NCI-H526 (cell line): ENCODE data around the gene GOLGA6L10.
"Not testable (repeated sequence)": the region's sequence is repeated elsewhere in the genome, so short reads cannot be mapped to it uniquely, and the experiment has no call there.

Experiments used
- DNase-seq, 2 experiments: peaks; one replicate each; lab custom pipeline; 2025; lab: John Stamatoyannopoulos, UW

GOLGA6L10 gene

DNA sequence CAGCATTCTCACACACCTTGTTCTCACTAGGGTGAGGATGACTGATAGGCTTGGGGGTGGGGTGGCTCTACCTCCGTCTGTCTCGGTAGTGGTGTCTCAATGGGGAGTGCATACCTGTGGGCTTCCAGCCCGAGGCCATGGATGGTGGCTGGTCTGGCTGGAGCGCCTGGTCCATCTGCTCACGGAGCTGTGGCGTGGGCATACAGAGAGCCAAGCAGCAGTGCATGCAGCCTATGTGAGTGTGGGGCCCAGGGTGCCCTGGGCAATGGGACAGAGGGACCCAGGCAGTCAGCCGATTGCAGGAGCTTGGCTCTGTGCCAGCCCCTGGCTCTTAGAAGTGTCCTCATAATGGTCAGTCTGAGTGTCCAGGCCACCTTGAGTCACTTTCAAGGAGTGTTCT is 31.8 kb downstream of the GOLGA6L10 start:
- not testable (repeated sequence) for DNase-seq

GRCh38 chr15:82317091-82317489 is 32.2 kb downstream of the GOLGA6L10 start:
- no peak for DNase-seq

- DNase-seq = not testable (repeated sequence)
These were observed 32.8 kb downstream of the GOLGA6L10 start for GRCh38 chr15:82316247-82317090.

- DNase-seq = no peak
These were observed 33.6 kb downstream of the GOLGA6L10 start for GRCh38 chr15:82315519-82316246.

GRCh38 chr15:82314769-82315518 is 34.3 kb downstream of the GOLGA6L10 start:
- DNase-seq = no peak

DNA sequence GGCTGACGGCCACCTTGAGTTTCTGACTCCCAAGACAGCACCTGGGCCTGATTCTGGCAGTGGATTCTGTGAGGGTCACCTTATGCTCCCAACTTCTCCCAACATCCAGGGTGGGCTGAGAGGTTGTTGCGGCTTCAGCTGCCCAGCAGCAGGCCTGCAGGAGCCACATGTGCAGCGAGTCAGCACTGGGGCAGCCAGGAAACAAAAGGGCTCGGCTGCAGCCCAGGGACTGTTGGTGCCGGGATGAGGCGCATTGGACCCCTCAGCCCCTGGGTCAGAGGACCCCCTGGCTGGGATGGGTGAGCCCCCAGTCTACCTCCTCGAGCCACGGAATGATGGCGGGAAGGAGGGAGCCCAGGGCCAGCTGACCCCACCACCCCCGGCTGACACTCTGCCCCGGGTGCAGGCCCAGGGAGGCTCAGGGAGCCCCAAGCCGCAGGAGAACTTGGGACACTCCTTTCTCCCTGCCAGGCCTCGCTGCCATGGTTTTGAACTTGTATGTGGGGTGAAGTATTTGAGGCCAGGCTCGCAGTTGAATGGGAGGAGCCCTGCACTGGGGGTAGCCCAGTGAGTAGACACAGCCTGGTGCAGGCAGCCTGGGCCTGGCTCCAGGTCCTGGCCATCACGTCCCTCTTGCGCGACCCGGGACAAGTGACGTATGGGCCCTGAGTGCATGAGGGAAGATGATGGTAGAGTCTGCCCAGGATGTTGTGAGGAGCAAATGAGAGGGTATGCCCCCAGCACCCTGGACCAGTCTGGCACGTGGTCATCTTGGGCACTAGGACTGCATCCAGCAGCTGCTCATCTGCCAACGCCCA is 35.1 kb downstream of the GOLGA6L10 start:
- DNase-seq = not testable (repeated sequence)

DNA sequence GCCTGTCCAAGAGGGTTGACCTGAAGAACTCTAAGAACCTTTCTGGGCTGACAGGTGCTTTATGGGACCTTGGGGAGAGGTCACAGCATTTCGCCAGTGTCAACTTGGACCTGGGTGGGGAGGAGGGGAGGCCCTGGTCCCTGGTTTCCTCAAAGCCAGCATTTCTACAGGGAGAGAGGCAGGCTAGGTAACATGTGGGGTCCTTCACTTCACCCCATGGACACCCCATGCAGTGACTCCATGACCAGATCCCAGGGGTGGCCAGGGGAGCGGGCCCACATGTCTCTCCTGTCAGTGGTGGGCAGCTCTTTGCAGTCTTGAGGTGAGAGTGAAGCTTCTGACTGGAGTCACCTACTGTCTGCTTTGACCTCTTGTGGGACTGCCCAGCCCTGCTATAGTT is 35.8 kb downstream of the GOLGA6L10 start:
- no peak for DNase-seq

- DNase-seq = no peak
These were observed 36.5 kb downstream of the GOLGA6L10 start for GRCh38 chr15:82312586-82313349.

DNA sequence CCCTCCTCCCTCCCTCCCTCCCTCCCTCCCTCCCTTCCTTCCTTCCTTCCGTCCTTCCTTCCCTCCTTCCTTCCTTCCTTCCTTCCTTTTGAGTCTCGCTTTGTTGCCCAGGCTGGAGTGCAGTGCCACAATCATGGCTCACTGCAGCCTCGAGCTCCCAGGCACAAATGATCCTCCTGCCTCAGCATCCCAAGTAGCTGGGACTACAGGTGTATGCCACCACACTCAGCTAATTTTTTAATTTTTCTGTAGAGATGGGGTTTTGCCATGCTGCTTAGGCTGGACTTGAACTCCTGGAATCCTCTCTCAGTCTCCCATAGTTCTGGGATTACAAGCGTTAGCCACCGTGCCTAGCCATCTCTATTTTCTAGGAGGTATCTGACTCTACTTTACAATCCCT is 38.0 kb downstream of the GOLGA6L10 start:
- DNase-seq = not testable (repeated sequence)

DNA sequence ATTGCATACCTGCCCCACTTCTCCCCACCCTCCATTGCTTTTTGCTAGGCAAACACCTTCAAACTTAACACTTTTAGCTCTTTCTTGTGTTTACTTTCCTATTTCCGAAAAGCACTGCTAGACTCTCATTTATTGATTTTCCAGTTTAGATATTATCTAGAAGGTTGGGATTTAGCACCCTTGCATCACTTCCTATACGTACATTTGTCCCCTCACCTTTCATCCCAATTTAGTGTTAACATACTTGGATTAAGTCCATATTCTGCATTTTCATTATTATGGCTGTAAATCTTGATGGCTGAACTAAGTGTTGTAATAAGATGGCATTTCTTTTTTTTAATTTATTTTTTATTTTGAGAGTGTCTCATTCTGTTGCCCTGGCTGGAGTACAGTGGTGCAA is 39.5 kb downstream of the GOLGA6L10 start:
- DNase-seq = no peak

DNA sequence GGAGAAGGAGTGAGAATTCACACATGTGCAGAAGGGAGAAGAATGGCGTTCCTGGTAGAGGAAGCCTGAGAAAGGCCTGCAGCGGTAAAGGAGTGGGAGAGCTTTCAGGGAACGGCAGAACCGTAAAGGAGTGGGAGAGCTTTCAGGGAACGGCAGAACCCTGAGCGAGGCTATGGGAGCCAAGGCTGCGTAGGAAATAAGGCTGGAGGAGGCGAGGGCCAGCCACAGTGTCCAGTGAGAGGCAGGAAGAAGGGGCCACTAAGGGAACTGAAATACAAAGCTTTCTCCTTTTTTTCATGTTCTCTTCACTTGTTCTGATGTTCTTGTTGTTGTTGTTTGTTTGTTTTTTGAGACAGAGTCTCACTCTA is 41.6 kb downstream of the GOLGA6L10 start:
- no peak for DNase-seq

- DNase-seq = no peak
These were observed 42.2 kb downstream of the GOLGA6L10 start for GRCh38 chr15:82306791-82307713.

- DNase-seq = no peak
These were observed 43.6 kb downstream of the GOLGA6L10 start for GRCh38 chr15:82305621-82306048.

DNA sequence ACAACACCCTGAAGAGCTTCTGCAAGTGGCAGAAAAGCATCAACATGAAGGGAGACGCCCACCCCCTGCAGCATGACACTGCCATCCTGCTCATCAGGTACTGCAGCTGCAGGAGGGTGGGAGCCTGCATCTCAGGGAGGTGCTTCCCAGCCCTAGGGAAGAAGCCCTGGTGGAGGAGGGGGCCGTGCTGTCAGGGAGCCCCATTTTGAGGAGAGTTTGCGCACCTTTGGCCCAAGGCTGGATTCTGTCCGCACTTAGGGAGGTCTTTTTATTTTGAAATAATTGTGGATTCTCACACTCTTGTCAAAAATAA is 44.5 kb downstream of the GOLGA6L10 start:
- DNase-seq = no peak

- no peak for DNase-seq
These were observed 45.1 kb downstream of the GOLGA6L10 start for GRCh38 chr15:82303956-82304777.

GRCh38 chr15:82301296-82302016 is 47.8 kb downstream of the GOLGA6L10 start:
- no peak for DNase-seq

DNA sequence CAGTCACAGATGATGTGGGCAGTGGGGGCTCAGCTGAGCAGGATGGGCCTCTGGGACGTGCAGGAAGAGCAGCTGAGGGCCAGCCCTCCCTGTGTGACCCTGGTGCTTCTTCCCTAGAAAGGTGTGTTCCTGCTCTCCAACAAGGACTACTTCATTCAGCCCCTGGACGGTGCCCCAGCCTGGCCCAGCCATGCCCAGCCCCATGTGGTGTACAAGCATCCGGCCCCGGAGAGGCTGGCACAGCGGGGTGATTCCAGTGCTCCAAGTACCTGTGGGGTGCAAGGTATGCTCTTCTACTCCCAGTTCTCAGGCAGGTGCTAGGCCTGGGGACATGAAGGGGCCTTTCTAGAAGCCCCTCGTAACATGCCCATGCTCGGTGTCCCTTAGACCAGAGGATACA is 48.4 kb downstream of the GOLGA6L10 start:
- no peak for DNase-seq

GRCh38 chr15:82300326-82300725 is 48.9 kb downstream of the GOLGA6L10 start:
- DNase-seq = not testable (repeated sequence)
